A673 (cell line): ENCODE data around the gene TBC1D22A. TPM values are rescaled to one million over a fixed set of nuclear protein-coding genes. Genes with fewer than 3 reads are reported as not detected.

ENCODE experiments used
- BruUV-seq: library from RNA; stranded (reverse); fragments of 400-500 nt; replicated peaks from 2 replicates; lab custom pipeline; 2021; lab: Mats Ljungman, UMichigan
- CTCF ChIA-PET: fragments of 300-600 bp; sonication (Branson Sonifier 250); formaldehyde crosslinking; loops from one replicate; lab custom pipeline; 2022; ENCODE audit warnings: antibody characterized with exemption; lab: Charles Lee
- POLR2A ChIA-PET: fragments of 300-600 bp; sonication (Branson Sonifier 250); formaldehyde crosslinking; loops from one replicate; lab custom pipeline; 2022; ENCODE audit warnings: antibody characterized with exemption; ENCODE audit not compliant: low non-redundant PET; lab: Charles Lee
- DNase-seq: peaks from one replicate; pipeline ENCODE4 v3.0.0-alpha.2; 2015; ENCODE audit warnings: low spot score
- H3K27ac ChIP-seq: fragments of 200-600 bp; sonication (generic); 2 replicates; pipeline ENCODE4 v1.5.1; 2016; ENCODE audit warnings: mixed run types, low read depth, mild to moderate bottlenecking, mixed read lengths, antibody characterized with exemption, low read length; ENCODE audit not compliant: poor library complexity, severe bottlenecking
- H3K27me3 ChIP-seq: fragments of 200-600 bp; sonication (generic); replicated peaks from 2 replicates; pipeline ENCODE4 v1.6.1; 2017; ENCODE audit warnings: mixed run types, low read depth, mild to moderate bottlenecking, mixed read lengths, antibody characterized with exemption, low read length; ENCODE audit not compliant: insufficient read depth, poor library complexity
- H3K36me3 ChIP-seq: fragments of 200-600 bp; sonication (generic); 2 replicates; pipeline ENCODE4 v1.6.1; 2016; ENCODE audit warnings: mixed run types, mild to moderate bottlenecking, mixed read lengths, antibody characterized with exemption, low read length; ENCODE audit not compliant: insufficient read depth, poor library complexity, severe bottlenecking
- H3K4me1 ChIP-seq: fragments of 200-600 bp; sonication (generic); 2 replicates; pipeline ENCODE4 v1.6.1; 2017; ENCODE audit warnings: mixed run types, mild to moderate bottlenecking, mixed read lengths, antibody characterized with exemption, low read length; ENCODE audit not compliant: insufficient read depth, poor library complexity, severe bottlenecking
- H3K4me3 ChIP-seq: fragments of 200-600 bp; sonication (generic); 2 replicates; pipeline ENCODE4 v1.5.1; 2016; ENCODE audit warnings: low read depth, mixed run types, mild to moderate bottlenecking, mixed read lengths, low read length; ENCODE audit not compliant: poor library complexity, severe bottlenecking
- H3K9me3 ChIP-seq: fragments of 200-600 bp; sonication (generic); 2 replicates; pipeline ENCODE4 v1.6.1; 2016; ENCODE audit warnings: mixed run types, low read depth, mild to moderate bottlenecking, mixed read lengths, antibody characterized with exemption, low read length; ENCODE audit not compliant: poor library complexity, severe bottlenecking
- CTCF ChIP-seq: fragments of 300-800, 200-600 bp; sonication (generic); conservative IDR thresholded peaks from 2 replicates; pipeline ENCODE4 v1.5.1; 2017; ENCODE audit warnings: low read depth, mild to moderate bottlenecking, antibody characterized with exemption, low read length, moderate library complexity, mixed read lengths
- EZH2 ChIP-seq: fragments of 200-600 bp; sonication (generic); IDR thresholded peaks from 2 replicates; pipeline ENCODE4 v1.6.1; 2017; ENCODE audit warnings: borderline replicate concordance, low read depth, mild to moderate bottlenecking, mixed read lengths, antibody characterized with exemption, low read length; ENCODE audit not compliant: poor library complexity, severe bottlenecking
- intact Hi-C: fragments of 100-400 bp; cut with micrococcal nuclease; formaldehyde crosslinking; loops from one replicate; pipeline ENCODE4 v1.10.0; 2022; ENCODE audit not compliant: unreplicated experiment
- total RNA-seq: library from RNA; stranded (reverse); gene quantifications from 2 replicates; pipeline ENCODE4 v1.2.3, GENCODE V29; 2021

TBC1D22A gene
- total RNA-seq, 1 experiment from 2014 or later = 22.5 TPM

- no TSS peak for BruUV-seq
- no peak for DNase-seq
- Histone ChIP-seq H3K27me3 (no peaks in the 10 kb centered on the region), H3K9me3 (no peaks in the 10 kb centered on the region), H3K36me3 (no peaks in the 10 kb centered on the region), H3K27ac (no peak overlapping the region), H3K4me3 (no peak overlapping the region), H3K4me1 (peaks cover 5% of the 10 kb centered on the region)
- intact Hi-C loops = no loop called here
- POLR2A ChIA-PET = interaction anchor here (0.6 kb wide), 1 partner anchor 1323 kb away, joined by 4 read pairs; no protein-coding TSS in a partner anchor
- CTCF ChIA-PET = no interaction called here
- TF ChIP-seq CTCF (no peak), EZH2 (no peak)
Measured at GRCh38 chr22:46974631-46975585, 212.5 kb downstream of the TBC1D22A start.

DNA sequence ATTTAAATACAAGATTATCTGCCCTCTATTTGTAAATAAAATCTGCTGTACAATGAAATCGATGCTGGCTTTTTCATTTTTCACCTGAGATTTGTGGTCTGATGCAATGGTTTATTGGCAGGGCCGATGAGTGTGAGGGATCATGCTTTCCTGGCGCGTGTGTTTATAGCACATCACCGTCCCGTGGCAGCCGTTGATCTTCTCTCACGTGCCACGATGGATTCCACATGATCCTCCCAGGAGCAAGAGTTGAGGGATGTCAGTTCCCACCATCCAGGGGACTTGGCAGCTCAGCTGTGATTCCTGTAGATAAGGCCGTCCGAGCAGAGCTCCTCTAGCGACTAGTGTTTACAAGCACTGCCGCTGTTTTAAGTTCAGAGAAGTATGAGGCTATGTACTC lies 213.7 kb downstream of the TBC1D22A start:
- TF ChIP-seq CTCF (no peak), EZH2 (no peak)
- no peak for DNase-seq
- CTCF ChIA-PET = no interaction called here
- Histone ChIP-seq H3K4me3 (no peak overlapping the region), H3K27me3 (no peaks in the 10 kb centered on the region), H3K4me1 (peaks cover 5% of the 10 kb centered on the region), H3K36me3 (no peaks in the 10 kb centered on the region), H3K27ac (no peak overlapping the region), H3K9me3 (no peaks in the 10 kb centered on the region)
- POLR2A ChIA-PET = no interaction called here
- intact Hi-C loops = no loop called here
- BruUV-seq = no TSS peak

GRCh38 chr22:46976598-46976997 lies 214.1 kb downstream of the TBC1D22A start:
- TF ChIP-seq EZH2 (no peak), CTCF (no peak)
- Histone ChIP-seq H3K9me3 (no peaks in the 10 kb centered on the region), H3K27me3 (no peaks in the 10 kb centered on the region), H3K36me3 (no peaks in the 10 kb centered on the region), H3K4me3 (no peak overlapping the region), H3K27ac (no peak overlapping the region), H3K4me1 (peaks cover 5% of the 10 kb centered on the region)
- CTCF ChIA-PET = no interaction called here
- no TSS peak for BruUV-seq
- intact Hi-C loops = no loop called here
- POLR2A ChIA-PET = no interaction called here
- no peak for DNase-seq
